Caco-2 (cell line): ENCODE data around the gene DPP4. TPM values are rescaled to one million over a fixed set of nuclear protein-coding genes. Genes with fewer than 3 reads are reported as not detected.

ENCODE experiments used
- BruUV-seq: library from RNA; stranded (reverse); fragments of 400-500 nt; replicated peaks from 2 replicates; lab custom pipeline; 2021; lab: Mats Ljungman, UMichigan
- CTCF ChIA-PET: fragments of 300-600 bp; sonication (Branson Sonifier 250); formaldehyde crosslinking; loops from one replicate; lab custom pipeline; 2022; ENCODE audit warnings: antibody characterized with exemption; lab: Charles Lee
- POLR2A ChIA-PET: fragments of 300-600 bp; sonication (Branson Sonifier 250); formaldehyde crosslinking; loops from one replicate; lab custom pipeline; 2022; ENCODE audit warnings: antibody characterized with exemption; lab: Charles Lee
- DNase-seq, 2 experiments: peaks; one replicate each; pipeline versions ENCODE4 v3.0.0 to v3.0.0-alpha.2; 2020 to 2022
- H3K27me3 ChIP-seq: replicated peaks from 2 replicates; pipeline ENCODE4 v1.6.0; 2011; ENCODE audit warnings: low read length; ENCODE audit not compliant: control insufficient read depth, insufficient read depth
- H3K36me3 ChIP-seq: 2 replicates; pipeline ENCODE4 v1.5.1; 2011; ENCODE audit warnings: low read length; ENCODE audit not compliant: control insufficient read depth, insufficient read depth
- H3K4me1 ChIP-seq: fragments of 250-450 bp; sonication (Bioruptor Pico); 2 replicates; pipeline ENCODE4 v1.5.1; 2020; ENCODE audit warnings: mild to moderate bottlenecking
- H3K4me3 ChIP-seq: 2 replicates; pipeline ENCODE4 v1.5.1; 2011; ENCODE audit warnings: low read depth, mild to moderate bottlenecking, control low read depth, low read length
- H3K9me3 ChIP-seq: fragments of 250-450 bp; sonication (Bioruptor Pico); 2 replicates; pipeline ENCODE4 v1.5.1; 2020; ENCODE audit warnings: mild to moderate bottlenecking, moderate library complexity
- H3K27ac Mint-ChIP-seq: one replicate; pipeline ENCODE4 v1.8.0; 2022; ENCODE audit warnings: mixed read lengths; ENCODE audit not compliant: unreplicated experiment
- H3K27me3 Mint-ChIP-seq: one replicate; pipeline ENCODE4 v1.8.0; 2022; ENCODE audit warnings: mixed read lengths; ENCODE audit not compliant: insufficient read depth, unreplicated experiment
- H3K36me3 Mint-ChIP-seq: one replicate; pipeline ENCODE4 v1.8.0; 2022; ENCODE audit warnings: mild to moderate bottlenecking, mixed read lengths; ENCODE audit not compliant: insufficient read depth, unreplicated experiment
- H3K4me1 Mint-ChIP-seq: one replicate; pipeline ENCODE4 v1.8.0; 2022; ENCODE audit warnings: low read depth, mixed read lengths; ENCODE audit not compliant: unreplicated experiment
- H3K4me3 Mint-ChIP-seq: one replicate; pipeline ENCODE4 v1.8.0; 2022; ENCODE audit warnings: mild to moderate bottlenecking, moderate library complexity, mixed read lengths; ENCODE audit not compliant: unreplicated experiment
- H3K9me3 Mint-ChIP-seq: one replicate; pipeline ENCODE4 v1.8.0; 2022; ENCODE audit warnings: mixed read lengths; ENCODE audit not compliant: unreplicated experiment
- CTCF ChIP-seq, 2 experiments: fragments of 200-600 bp in 1 of 2; IDR thresholded peaks; 1 replicate in 1 of 2; 2 replicates in 1 of 2; pipeline versions ENCODE4 v1.5.1 to v1.8.0; 2011 to 2022; ENCODE audit warnings: antibody characterized with exemption in 1 of 2, control low read depth in 1 of 2, inconsistent platforms in 1 of 2, low read depth in 1 of 2, low read length in 1 of 2, mild to moderate bottlenecking in 1 of 2, moderate library complexity in 1 of 2; ENCODE audit not compliant: insufficient read depth in 1 of 2, severe bottlenecking in 1 of 2, unreplicated experiment in 1 of 2
- intact Hi-C: fragments of 100-400 bp; cut with micrococcal nuclease; formaldehyde crosslinking; loops from one replicate; pipeline ENCODE4 v1.10.0; 2022; ENCODE audit not compliant: unreplicated experiment
- total RNA-seq: library from RNA; stranded (reverse); gene quantifications from 2 replicates; pipeline ENCODE4 v1.2.3, GENCODE V29; 2022

DPP4 gene
- total RNA-seq, 1 experiment from 2014 or later = 190 TPM

DNA sequence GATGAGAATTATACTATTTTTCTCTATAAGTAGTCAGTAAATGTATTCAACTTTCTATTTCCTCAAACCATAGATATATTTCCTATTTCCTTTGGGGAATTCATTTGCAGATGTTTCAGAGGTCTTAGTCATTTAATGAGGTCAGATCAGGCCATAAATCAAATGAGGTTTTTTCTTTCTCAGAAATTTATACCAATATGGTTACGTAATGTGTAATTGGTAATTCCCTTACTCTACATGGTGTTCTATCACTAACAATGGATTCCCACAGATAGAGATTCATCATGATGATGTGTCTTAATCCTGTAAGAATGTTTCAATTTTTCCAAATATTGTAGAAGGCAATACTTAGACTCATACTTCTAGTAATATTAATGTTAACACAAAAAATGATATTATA lies 108.0 kb downstream of the DPP4 start:
- Mint-ChIP-seq H3K4me1 (no peaks in the 10 kb centered on the region), H3K36me3 (no peaks in the 10 kb centered on the region), H3K27me3 (peaks cover 8% of the 10 kb centered on the region), H3K27ac (no peak overlapping the region), H3K4me3 (no peak overlapping the region), H3K9me3 (no peaks in the 10 kb centered on the region)
- POLR2A ChIA-PET = no interaction called here
- Histone ChIP-seq H3K4me1 (no peaks in the 10 kb centered on the region), H3K9me3 (no peaks in the 10 kb centered on the region), H3K4me3 (no peak overlapping the region), H3K27me3 (no peaks in the 10 kb centered on the region), H3K36me3 (no peaks in the 10 kb centered on the region)
- no peak for DNase-seq
- no peak for TF ChIP-seq CTCF (IDR thresholded peaks at IDR 0.05; ENCODE audit: insufficient read depth in 1 of 2, low read depth in 1 of 2, low read length in 1 of 2, severe bottlenecking in 1 of 2, unreplicated experiment in 1 of 2)
- BruUV-seq = no TSS peak
- intact Hi-C loops = no loop called here
- CTCF ChIA-PET = no interaction called here

DNA sequence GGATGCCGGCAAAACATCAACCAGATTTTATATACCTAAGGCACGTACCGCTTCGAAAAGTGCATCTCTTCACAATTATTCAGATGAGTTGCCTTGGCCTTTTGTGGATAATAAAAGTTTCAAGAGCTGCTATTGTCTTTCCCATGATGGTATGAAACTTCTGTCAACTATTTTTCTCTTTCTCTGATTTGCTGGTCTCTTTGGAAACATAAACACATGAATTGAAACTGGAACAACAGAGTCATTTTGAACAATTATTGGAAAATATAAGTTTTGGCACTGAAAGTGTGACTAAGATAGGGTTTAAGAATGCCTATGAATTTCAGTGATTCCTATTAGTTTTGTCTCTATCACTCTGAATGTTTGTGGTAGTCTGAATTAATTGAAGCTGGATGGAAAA lies 109.9 kb downstream of the DPP4 start:
- no peaks in the 10 kb centered on the region for H3K9me3 ChIP-seq
- Mint-ChIP-seq H3K27me3 (peaks cover 5% of the 10 kb centered on the region), H3K9me3 (no peaks in the 10 kb centered on the region), H3K27ac (no peak overlapping the region), H3K36me3 (no peaks in the 10 kb centered on the region), H3K4me3 (no peak overlapping the region), H3K4me1 (no peaks in the 10 kb centered on the region)
- POLR2A ChIA-PET = no interaction called here
- BruUV-seq = no TSS peak
- CTCF ChIA-PET = no interaction called here
- intact Hi-C loops = no loop called here
- H3K4me1 ChIP-seq = no peaks in the 10 kb centered on the region
- H3K27me3 ChIP-seq = no peaks in the 10 kb centered on the region
- TF ChIP-seq CTCF (IDR thresholded peaks at IDR 0.05; ENCODE audit: insufficient read depth in 1 of 2, low read depth in 1 of 2, low read length in 1 of 2, severe bottlenecking in 1 of 2, unreplicated experiment in 1 of 2) = no peak
- no peak for DNase-seq
- no peaks in the 10 kb centered on the region for H3K36me3 ChIP-seq
- no peak overlapping the region for H3K4me3 ChIP-seq

DNA sequence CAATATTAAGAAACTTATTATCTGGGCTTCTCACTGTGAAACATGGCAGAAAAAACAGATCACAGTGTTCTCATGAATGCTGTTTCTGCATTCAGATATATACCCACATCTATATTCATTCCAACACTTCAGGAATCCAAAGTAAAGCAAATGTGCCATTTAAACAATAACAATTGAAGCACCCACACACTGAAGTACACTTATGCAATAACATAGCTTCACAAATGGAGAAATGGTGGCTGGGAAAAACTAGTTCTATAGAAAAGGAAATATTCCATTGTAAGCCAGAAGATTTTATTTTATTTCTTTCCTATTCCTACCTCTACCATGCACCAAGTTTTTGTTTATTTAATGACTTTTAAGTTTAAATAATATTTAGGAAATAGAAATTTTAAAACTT lies 111.9 kb downstream of the DPP4 start:
- Histone ChIP-seq H3K27me3 (no peaks in the 10 kb centered on the region), H3K4me1 (no peaks in the 10 kb centered on the region), H3K9me3 (no peaks in the 10 kb centered on the region), H3K36me3 (no peaks in the 10 kb centered on the region), H3K4me3 (no peak overlapping the region)
- H3K9me3 Mint-ChIP-seq = no peaks in the 10 kb centered on the region
- POLR2A ChIA-PET = no interaction called here
- H3K4me3 Mint-ChIP-seq = no peak overlapping the region
- TF ChIP-seq CTCF (IDR thresholded peaks at IDR 0.05; ENCODE audit: insufficient read depth in 1 of 2, low read depth in 1 of 2, low read length in 1 of 2, severe bottlenecking in 1 of 2, unreplicated experiment in 1 of 2) = no peak
- intact Hi-C loops = loop anchor here (1.0 kb wide), 1 partner anchor 48 kb away; no protein-coding TSS in a partner anchor
- no peaks in the 10 kb centered on the region for H3K4me1 Mint-ChIP-seq
- H3K27me3 Mint-ChIP-seq = peaks cover 5% of the 10 kb centered on the region
- no peaks in the 10 kb centered on the region for H3K36me3 Mint-ChIP-seq
- no peak for DNase-seq
- no TSS peak for BruUV-seq
- CTCF ChIA-PET = no interaction called here
- no peak overlapping the region for H3K27ac Mint-ChIP-seq
